ENCODE results near the gene ARHGAP24.

The ARHGAP24 gene

DNA sequence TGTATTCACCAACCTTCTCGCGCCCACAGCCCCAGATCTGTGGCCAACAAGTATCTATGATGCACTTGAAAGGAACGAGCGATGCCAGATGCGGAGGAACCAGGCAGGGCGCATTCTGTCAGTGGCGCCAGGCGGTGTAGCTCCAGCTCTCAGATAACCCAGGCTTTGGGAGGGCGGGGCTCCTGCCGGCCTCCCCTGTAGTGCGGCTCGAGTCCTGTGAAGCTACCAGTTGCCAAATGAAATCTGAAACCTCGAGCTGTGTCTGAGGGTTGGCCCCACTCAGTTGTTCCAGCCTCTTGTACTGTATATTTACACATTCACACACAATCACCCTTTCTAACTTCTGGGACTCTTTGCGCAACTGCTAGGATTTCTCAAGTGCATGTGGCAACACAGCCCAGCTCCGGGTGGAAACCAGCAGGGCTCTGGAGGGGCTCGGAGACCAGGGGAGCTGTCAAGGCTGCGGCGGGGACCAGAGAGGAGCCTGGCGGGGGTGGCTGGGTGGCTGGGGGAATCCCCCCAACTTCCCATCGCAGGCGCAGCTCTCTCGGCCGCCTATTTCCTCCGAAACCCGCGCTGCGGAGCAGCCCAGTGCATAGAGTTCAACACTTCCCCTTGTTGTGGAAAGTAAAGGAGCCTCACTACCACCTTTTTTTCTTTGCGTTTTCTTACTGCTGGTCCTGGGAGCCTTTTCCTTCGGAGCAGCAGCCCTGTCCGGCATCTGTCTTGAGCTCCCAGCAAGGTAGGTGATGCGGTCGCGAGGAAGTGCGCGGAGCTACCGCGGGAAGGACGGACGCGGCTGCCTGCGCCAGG, at the start of gene ARHGAP24:
ARHGAP24 (plus strand) TSS at position 333 of the 813 bp plus-strand sequence.
- peak; percentile 29 to 39 for DNase-seq

DNA sequence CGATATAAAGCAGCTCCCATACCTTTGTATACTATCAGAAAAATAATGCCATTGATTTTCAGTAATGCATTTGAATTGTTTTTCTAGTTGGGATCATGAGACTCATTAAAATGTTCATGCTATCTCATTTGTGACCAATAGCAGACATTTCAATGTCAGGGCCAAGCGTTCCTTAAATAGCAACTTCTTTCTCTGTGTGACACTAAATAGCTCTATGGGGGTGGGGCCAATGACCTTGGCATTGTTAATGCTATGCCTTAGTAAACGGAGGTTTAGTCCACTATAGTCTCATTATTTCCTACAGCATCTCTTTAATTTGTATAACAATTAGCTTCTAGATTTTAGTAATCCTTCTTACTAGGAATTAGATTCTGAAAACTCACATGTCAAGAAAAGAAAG, 48.6 kb upstream of the ARHGAP24 start:
- DNase-seq = no peak

DNA sequence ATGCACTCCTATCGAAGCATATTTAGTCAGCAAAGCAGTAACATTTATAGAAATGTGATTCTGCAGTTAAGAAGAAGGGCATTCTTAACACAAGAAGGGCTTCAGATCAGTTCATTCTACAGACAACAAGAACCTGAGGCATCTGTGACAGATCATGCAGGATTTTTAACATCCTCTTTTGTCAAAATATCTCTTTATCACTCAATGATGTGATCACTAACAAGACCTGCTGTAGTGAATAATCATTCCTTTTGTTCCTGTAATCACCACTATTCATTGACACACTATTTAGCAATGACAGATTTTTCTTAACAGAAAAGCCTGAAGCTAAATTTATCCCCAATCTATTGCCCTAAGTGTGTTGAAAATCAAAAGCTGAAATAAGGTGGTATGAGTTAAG, 47.8 kb upstream of the ARHGAP24 start:
- DNase-seq = no peak

DNA sequence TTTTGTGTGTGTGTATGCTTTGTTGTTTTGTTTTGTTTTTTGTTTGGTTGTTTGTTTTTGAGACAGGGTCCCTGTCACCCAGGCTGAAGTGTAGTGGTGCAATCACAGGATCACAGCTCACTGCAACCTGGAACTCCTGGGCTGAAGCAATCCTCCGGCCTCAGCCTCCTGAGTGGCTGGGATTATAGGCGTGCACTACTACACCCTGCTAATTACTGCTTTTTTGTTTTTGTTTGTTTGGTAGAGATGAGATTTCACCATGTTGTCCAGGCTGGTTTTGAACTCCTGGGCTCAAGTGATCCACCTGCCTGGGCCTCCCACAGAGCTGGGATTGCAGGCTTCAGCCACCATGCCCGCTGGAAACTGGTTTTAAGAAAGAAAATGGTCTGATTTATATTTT, 44.7 kb upstream of the ARHGAP24 start:
- no peak for DNase-seq

DNA sequence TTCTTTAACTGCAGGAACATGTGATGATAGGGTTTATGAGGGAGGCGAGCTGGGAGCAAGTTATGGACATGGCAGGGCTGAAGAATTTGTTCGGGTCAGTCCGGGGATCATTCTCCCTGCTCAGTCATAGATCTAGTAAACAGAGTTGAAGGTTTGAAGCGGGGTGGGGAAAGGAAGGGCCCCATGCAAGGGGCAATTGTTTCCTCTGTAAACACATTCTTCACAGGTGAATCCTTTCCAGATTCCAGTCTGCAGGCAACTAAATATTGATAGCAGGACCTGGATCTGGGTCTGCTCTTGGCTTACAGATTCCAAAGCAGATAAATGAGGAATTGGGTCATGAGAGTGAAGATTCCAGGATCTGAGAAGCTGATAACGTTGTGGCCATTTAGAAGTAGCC, 44.3 kb upstream of the ARHGAP24 start:
- DNase-seq = no peak

DNA sequence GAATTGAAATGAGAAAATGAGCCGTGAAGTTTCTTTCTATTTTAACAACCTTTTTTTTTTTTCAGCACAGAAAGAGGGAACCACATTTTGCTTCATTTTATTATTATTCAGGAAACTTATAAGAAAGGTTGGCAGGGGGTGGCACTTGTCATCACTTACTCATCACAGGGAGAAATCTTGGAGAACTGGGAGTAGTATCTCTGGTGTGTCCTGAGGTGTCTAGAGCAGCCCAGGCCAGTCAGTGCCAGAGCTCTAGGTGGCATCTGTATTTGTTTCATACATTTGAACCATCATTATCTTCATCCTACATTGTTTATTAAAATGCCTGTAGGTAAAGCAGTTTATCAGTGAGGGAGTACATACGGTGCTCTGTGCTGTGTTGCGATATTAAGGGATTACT, 43.8 kb upstream of the ARHGAP24 start:
- no peak for DNase-seq

DNA sequence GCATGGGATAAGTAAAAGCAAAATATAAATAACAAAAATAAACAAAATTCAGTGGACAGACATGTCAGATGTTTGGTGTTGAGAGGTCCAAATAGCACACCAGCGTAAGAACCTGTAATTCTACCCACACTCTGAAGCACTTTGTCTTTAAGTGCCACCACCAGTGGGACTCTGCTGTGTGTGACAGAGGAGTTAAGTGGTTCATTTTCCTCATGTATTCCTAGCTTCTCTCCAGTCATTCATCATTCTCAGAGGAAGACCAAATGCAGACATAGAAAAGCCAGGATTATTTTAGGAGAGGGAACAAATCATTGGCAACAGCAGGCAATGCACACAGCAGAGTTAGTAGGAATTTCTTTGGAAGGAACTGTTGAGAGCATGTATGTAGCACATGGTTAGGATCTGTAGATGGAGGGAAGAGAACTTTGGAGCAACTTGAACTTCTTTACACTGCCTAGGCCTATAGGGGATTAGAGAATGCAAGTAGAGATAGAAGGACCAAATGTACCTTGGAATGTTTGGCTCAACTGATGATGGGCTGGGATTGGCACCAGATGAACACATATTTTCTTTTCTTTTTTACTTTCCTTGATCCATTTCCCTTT, 43.0 kb upstream of the ARHGAP24 start:
- no peak for DNase-seq

DNA sequence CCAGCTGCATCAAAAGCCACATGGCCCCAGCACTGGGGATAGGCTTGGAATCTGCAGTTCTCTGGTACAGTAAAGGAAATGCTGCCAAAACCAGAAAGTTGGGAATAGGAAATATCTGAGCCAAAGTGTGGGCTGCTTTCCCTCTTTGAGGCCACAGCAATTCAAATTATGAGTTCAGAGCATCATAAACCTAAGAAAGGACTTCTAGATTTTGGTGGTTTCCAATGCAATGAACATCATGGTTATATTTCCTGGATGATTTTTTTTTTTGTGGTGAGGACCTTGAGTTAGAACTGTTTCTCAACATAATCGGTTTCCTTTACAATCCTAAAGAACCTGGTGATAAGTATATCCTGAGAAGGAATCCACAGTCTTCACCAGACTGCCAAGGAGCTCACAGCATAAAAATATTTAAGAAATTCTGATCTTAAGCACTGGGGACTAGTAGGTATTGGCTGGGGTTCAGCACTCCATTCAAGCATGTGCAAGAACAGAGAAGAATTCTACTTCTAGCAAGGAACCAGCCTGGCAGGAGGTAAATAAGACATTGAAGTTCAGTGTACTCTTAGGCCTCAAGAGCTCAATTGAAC, 29.8 kb upstream of the ARHGAP24 start:
- DNase-seq = no peak

DNA sequence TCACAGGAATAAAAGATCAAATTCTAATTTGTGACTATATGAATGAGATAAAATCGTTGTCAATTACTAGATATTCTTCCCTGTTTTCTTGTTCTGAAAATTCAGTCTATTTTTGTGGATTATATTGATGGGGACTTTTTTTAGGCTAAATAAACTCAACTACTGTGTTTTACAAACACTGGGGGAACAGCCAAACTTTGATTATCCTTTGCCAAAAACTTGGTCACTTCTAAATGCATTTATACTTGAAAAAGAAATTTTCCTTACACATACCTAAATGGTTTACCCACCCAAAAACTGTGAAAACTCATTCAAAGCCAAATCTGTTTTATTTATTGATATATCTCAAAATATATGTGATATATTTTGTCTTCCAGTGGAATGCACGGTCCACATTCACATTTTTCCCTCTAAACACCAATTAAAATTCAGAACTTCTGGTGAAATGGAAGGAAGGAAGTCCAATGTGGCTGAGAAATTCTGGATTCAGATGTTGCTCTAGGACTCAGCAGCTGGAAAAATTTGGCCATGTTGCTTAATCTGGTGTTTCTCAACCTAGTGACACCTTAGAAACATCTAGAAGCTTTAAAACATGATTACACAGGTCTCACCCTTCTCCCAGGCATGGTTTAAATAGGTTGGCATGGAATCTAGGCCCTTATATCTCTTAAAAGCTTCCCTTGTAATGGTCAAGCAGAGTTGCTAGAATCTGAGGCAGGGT, 28.6 kb upstream of the ARHGAP24 start:
- DNase-seq = no peak

DNA sequence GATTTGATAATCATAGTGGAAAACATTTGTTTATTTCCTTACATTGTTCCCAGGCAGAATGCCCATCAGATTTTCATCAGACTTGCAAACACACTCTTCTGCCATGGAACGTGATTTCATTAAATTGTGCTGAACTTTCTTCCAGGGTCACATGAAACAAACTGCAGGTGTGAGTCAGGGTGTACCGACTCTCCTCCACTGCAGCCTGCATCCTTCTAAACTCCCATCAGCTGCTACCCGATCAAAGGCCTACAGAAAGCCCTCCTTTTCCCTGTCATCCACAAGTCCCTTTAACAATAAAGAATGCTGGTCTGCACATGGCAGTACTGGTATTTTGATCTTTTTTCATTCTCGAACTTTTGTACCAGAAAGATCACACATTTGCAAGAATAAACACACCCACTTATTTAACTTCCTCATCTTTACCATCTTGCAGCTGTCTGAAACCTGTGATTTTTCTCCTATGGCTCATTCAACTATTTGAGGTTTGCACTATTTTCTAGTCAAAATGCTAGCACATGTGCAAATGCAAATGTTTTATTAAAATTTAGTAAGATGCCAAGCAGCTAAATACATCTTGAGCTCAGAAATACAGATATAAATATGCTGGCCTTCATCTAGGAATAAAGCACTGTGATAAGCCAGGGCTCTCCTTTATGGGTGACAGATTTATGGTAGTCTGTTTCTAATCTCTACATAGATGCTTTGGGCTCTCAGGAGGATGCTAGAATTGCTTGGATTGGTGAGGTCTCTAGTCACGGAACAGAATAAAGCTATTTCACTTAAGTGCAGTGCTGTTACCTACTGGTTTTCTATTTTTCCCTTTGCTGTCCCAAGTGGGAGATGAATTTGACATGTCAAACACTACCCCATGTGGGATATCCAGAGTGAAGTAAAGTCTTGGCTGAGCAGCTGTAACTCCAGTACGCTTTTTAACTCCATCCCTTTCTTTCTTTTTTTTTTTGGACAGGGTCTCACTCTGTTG, 25.8 kb upstream of the ARHGAP24 start:
- DNase-seq = no peak

DNA sequence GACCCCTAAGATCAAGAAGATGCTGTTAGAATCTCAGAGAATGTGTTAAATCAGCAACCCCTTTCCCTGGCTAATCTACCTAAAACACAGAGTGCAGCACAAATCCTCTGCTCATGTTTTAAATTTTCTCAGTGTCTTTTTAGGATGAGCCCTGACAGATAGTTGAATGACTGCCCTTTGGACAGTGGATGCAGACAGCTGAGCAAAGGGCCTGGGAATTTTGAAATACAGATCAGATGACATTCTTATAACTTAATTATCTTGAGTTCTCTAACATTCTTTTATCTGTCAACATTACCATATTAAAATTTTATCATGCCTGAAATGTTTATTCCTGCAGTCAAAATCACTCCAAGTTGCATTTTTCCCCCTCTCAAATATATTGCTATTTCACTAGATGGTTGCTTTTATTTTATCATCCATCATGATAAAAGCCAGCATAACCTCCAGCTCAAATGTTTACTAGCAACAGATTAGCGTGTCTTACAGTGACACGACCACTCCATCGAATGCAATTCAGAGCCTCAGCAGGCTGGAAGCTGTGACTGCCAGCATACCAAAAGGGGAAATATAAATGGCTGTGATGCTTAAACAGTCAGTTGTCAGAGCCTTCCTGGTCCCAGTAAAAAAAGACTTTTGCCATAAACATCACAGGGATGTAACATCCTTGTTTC, 22.8 kb upstream of the ARHGAP24 start:
- no peak for DNase-seq

DNA sequence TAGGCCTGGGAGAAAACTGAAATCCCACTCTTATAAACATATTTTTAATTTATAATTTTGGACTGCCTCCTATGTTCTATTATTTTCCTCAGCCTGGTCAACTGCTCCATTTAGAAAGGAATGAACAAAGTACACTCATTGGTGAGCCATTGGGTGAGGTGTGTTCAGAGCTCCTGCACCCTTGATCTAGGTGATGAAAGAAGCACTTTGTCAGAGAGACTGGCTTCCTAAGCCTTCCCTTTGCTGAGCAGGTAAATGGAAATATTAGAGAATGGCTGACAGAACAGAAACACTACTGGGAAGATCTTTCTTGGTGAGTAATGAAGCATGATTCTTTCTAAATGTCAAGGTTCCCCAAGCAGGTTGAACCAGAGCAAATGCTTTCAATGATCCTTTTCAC, 19.0 kb upstream of the ARHGAP24 start:
- DNase-seq = no peak

DNA sequence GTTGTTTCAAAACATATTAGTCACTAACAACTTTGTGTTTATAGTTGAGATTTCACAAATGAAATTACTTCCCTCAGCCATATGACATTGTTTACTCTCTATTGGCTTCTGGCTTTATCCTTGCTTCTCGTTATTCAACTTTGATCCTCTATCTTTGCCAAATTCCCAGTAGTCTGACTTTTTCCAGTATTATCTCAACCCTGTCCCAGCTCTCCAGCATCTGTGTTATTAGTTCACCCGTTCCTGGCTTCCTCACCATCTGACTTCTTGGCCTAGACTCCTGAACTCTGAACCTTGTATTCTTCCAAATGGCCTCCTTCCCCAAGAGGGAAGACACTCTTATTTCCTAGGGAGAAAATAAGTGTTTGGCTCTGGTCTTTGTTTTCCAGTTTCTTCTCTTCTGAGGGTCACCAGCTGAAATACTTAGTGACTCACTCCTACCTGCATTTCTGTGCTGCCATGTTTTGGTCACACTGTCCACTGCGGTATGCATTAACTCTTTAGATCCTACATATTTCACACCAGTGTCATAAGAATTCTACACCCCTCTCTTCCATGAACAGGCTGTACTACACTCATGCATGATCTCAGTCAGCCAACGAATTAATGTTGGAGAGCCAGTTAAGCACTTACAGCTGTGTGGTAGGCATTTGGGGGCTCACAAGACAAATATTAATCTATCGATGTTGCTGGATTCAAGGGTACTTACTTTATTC, 17.0 kb upstream of the ARHGAP24 start:
- no peak for DNase-seq

DNA sequence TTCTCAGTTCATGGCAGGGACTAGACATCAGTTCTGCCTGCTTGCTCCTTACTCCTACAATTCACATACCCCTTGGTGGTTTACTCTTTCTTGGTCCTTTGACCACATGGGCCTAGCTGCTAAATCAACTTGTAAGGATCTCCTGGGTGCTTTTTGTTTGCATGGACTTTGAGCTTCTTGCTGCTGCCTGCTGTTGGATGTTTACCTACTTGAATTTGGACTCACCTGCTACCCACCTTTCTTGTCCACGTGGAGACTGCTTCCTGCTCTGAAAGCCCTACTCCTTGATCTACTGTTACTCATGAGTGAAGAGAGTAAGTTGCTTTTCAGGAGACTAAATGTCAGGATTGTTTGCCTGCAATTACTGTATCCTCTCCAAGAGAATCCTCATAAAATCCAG, 15.2 kb upstream of the ARHGAP24 start:
- no peak for DNase-seq

DNA sequence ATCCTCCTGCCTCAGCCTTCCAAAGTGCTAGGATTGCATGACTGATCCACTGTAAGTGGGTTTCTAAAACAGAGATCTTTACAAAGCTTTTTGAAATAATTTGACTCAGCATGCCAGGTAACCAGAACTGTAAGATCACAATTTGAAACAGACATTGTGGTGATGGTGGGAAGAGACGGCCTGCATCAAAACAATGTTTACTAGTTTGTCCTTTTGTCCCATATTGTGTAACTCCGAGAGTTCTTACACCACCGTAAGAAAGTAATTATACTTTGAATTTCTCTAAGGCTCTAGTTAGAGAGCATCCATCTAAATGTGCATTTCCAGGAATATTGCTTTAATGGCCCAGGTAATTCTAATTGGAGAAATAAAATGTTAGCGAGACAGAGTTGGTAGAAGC, 594 bp upstream of the ARHGAP24 start:
- no peak for DNase-seq

DNA sequence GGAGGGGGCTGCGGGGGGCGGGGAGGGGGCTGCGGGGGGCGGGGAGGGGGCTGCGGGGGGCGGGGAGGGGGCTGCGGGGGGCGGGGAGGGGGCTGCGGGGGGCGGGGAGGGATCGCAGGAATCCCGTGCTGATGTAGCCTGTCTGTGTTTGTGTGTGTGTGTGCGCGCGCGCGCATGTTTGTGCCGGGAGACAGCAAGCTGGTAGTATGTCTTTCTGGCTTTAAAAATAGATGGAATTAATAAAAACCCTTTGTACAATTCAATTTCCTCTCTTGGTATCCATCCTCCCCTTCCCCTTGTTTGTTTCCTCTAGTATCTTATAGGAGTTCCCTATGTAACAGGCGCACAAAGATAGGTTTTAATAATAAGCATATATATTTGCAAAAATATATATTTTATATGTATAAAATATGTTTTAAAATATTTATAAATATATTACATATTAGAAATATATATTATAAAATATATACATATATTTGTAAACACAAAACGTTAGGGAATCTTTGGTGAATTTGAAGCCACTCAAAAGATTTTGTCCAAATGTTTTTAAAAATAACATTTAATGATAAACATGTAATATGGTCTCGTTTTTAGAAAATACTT, 782 bp downstream of the ARHGAP24 start:
- no peak for DNase-seq

DNA sequence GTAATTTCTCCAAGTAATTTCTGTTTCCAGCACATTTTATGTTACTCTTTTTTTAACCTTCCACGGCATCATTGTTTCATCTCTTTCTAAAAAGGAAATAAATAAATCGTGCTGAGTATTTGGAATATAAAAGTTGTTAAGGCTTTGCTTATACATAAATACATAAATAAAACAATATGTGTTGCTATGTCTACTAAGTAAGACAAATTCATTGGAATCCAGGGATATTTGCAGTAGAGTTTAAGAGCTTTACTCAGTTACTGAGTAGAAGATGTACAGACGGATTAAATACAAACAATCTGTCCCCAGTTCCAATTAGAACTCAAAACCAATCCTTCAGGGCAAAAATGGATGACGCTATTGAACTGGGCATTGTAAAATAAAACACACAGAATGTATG, 1.4 kb downstream of the ARHGAP24 start:
- DNase-seq = no peak

DNA sequence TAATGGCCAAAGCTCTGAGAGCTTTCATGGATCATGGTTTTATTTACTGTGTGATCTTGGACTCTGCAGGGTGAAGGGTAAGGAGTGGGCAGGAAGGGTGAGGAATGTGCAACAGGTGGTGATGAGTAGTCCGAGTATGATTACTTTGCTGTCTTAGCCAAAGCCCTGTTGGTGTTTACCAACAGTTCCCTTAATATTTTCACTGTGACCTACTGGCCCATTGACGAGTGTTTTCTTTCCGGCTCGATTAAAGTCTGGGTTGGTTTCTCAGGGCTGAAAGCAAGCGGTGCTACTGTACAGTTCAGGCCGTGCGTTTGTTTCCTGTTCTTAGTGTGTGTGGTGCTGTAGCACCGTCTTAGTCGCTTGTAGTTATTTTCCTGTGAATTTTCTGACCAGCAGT, 2.6 kb downstream of the ARHGAP24 start:
- no peak for DNase-seq

DNA sequence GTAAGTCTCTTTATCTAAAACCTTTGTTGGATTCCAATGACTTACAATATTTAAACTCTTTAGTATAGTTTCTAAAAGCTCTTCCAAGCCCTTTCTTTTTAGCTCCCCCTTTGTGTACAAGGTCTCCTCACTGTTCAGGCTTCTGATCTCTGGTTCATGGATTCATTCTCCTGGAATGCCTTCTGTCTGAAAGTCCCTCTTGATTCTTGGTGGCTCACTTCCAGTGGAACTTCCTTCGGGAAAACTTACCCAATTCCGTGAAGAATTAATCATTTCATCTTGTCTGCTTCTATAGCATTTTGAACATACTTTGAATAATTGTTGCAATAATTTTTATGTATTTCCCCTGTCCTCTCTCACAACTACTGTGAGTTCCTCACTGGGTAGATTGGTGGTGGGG, 3.6 kb downstream of the ARHGAP24 start:
- no peak for DNase-seq

DNA sequence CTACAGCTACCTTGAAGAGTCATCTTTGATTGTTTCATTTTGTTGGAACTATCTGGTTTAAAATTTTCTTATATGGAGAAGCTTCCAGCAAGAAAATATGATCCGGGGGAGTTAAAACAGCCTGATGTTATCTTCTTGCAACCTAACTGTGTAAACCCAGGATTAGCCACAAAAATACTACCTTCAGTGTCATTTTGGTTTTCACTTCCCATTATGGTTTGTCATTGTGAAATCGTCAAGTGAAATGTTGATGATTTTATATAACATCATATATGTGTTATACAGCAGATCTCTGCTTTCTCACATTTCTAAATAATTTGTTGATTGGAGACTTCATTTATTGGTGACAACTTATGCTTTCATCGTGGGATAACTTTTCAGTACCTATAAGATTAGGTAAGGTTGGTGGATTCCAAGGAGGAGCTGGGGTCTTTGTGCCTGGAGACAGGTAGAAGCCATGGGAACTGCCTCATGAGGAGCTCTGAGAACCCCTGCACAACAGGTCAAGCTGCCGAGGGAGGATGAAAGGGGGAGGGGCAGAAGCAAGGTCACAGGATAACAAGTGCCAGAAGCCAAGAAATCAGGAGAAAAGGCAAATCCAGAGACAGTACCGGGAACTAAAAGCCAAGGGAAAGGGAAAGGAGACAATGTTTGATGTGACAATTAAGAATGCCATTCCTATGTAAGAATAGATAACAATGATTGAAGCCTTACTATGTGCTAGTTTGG, 7.2 kb downstream of the ARHGAP24 start:
- no peak for DNase-seq

All from activated T-cell treated with anti-CD3 and anti-CD28 coated beads, Interleukin-2, amount 50 U/mL, for 48 hours (primary cell).